Activated gamma-delta T cell treated with Interleukin-2 at 50 U/mL for 16 hours (primary cell): ENCODE results near the gene GGCX.
"Not testable (repeated sequence)": the region's sequence is repeated elsewhere in the genome, so short reads cannot be mapped to it uniquely, and the experiment has no call there.

Source experiments
- DNase-seq: peaks from one replicate; pipeline ENCODE4 v3.0.0-alpha.2; 2020

The GGCX gene

DNA sequence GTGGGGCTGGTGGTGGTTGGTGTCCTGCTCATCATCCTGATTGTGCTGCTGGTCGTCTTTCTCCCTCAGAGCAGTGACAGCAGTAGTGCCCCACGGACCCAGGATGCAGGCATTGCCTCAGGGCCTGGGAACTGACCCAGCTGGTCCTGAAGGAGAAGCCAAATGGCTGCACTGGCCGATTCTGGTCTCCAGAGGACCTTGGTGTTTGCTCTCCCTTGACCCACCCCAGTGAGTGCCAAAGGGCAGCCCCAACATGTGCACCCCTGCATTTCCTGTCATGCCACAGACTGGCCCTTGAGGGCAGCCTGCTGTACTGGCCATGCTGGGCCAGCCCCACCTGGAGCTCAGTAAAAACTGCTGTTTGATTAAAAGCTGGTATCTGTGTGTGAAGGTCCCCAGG is 31.7 kb upstream of the GGCX start:
- no peak for DNase-seq

DNA sequence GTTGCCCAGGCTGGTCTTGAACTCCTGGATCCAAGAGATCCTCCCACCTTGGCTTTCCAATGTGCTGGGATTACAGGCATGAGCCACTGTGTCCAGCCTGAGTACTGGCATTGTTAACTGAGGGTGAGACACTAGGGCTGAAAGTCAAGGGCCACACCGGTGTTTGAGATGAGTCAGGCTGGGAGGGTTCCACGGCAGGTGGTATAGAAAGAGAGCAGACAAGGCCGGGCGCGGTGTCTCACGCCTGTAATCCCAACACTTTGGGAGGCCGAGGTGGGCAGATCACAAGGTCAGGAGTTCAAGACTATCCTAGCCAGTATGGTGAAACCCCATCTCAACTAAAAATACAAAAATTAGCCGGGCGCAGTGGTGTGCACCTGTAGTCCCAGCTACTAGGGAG is 31.0 kb upstream of the GGCX start:
- DNase-seq = not testable (repeated sequence)

DNA sequence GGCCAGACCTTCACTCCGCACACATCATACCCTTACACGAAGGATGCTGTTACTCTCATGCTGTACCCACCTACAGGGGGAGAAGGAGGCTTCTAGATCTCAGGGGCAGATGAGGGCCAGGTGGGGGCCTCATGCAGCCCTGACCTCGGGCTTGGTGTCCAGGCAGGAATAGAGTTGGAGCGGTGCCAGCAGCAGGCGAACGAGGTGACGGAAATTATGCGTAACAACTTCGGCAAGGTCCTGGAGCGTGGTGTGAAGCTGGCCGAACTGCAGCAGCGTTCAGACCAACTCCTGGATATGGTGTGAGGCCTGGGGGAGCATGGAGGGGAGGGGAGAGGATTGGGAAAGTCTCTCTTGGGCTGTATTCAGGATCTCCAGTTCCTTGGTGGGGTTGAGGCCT is 30.3 kb upstream of the GGCX start:
- no peak for DNase-seq

DNA sequence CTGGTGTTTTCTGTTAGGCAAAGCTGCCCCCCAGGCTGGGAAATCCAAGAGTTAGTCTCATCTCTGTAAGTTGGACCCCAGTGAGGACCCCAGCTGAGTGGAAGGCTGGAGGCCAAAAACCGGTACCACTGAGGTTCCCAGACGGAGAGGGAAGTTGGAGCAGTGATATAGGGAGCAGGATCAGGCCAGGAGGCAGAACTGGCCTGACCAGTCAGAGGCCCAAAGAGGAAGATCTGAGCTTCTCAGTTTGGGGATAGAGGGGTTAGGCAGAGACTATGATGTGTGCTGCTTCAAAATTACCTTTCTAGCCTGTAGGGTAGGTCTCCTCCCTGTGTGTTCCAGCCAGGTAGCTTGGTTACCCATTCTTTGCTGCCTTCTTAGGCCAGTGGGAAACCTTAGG is 29.7 kb upstream of the GGCX start:
- DNase-seq = no peak

DNA sequence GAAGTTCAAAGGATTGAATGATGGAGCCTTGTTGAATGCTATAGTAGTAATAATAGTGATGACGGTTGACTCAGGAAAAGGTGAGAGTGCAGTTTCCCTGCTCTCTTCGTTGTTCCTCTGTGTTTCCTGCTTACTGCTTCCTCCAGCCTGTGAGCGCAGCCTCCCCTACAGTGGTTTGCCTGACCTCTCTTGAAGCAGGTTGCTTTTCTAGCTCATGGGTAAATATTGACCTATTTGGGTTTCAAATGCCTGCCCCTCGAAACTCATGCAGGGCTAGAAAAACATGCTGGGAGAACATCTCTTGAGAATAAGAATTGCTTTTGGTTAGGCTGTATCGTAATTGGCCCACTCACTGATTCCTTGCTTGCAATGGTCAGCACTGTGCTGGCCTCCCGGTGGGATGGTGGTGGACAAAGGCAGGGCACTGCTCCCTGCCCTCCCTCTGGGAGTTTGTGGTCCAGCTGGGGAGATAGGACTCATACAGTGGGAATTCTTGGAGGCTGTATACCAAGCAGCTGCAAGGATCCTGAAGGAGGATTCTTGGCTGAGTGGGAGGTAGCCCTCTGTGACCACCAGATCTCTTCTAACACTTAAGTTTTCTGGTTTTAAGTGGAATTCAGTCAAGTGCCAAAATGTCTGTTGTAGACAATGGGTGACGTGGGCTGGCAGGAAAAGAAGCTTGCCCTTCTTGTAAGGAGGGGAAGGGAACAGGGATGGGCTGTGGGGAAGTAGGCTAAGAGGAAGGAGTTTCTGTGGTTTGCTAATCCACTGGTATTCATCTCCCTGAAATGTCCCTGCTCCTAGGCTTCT is 28.9 kb upstream of the GGCX start:
- DNase-seq = no peak

DNA sequence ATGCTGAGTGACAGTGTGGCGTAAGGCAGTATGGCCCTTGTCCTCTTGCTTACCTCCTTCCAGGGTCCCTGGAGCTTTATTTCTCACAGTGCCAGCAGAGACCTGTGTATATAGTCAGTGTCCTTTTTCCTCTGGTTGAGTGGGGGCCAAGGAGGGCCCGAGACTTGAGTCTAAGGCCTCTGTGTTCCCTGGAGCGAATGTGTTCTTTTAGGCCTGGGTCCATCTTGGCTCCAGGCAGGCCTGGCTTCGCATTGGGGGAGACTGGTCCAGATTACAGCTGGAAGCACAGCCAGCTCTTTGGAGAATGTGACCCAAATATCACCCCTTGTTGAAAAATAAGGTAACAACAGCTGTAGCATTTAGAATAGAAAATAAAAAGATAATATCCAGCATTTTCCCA is 27.9 kb upstream of the GGCX start:
- DNase-seq = no peak

DNA sequence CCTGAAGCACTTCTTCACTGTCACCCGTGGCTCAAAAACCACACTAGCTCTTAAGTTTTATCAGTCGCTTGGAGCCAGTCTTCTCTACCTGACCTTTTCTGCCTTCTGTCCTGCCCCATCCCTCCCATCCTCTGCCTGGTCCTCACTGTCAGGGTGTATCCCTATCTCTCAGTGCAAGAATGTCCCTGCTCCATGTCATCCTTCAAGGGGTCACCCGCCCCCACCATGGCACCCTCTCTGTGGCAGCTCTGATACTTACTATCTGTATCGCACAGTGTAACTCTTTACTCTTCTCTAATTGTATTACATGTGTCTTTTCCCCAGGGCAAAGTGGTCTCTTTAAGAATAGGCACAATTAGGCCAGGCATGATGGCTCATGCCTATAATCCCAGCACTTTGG is 27.4 kb upstream of the GGCX start:
- no peak for DNase-seq

DNA sequence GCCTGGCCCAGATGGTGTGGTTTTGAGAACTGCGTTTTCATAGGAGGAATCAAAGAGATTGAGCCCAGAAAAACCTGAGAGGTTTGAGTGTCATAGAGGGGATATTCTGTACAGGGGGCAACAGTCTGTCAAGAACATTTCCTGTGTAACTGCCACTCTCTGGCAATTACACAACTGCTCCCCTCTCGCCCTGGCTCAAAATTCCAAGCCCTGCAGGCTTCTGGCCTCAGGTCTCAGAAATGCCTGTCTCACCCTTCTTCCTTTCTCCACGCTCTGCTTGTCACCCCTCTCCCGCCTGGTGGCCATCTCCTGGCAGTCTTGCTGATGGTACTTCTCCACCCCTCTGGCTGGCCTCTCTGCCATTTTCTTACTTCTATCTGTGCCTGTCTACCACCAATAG is 26.9 kb upstream of the GGCX start:
- no peak for DNase-seq

DNA sequence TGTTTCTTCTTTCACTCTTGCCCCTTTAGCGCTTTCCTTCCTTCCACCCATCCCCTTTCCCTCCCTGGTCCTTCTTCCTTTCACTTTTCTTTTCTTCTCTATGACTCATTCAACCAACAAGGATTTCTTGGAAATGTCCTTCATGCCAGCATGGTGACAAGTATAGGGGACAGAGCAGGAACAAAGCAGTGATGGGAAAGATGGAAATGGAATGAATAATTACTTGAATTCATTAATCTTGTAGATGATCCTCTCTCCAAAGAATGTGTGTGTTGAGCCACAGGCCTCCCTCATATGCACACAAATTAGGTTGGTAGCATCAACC is 24.4 kb upstream of the GGCX start:
- DNase-seq = no peak

DNA sequence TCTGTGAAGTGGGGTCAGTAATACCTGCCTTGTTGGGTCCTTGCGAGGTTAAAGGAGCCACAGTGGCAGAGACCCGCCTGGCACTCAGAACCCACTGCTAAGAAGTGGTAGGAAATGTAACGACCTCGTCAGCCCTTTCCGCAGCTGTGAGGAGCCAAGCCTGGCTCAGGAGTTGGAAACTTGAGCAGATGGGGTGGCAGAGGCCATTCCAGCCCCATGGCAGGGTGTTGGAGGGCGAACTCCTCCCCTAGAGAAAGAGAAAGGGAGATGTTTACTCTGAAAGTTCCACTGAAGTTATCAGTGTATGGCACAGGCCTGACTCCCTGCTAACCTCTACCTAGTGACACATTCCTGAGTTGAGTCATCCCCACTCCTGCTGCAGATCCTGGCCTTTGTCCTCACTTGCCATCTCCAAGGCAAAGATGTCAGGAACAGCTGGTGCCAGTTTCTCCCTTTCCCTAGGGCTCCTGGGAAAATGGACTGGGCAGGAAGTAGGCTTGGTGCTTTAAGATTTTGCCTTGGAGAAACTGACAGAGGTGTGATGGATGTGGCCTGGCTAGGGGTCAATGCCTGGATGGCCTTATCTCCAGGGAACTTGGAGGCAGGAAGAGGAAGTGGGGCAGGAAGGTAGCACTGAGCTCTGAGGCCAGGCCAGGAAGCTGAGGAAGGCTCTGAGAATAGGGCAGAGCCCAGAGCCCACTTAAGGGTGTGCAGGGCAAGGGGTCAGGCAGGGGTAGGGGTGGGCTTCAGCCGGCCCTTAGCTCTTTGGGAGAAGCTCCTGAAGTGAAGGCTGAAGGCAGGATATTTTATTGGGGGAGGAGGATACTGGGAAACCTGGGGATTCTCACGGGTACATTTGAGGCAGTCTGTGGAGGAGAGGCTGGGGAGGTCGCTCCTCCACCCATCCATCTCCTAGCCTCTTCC is 23.8 kb upstream of the GGCX start:
- DNase-seq = no peak

DNA sequence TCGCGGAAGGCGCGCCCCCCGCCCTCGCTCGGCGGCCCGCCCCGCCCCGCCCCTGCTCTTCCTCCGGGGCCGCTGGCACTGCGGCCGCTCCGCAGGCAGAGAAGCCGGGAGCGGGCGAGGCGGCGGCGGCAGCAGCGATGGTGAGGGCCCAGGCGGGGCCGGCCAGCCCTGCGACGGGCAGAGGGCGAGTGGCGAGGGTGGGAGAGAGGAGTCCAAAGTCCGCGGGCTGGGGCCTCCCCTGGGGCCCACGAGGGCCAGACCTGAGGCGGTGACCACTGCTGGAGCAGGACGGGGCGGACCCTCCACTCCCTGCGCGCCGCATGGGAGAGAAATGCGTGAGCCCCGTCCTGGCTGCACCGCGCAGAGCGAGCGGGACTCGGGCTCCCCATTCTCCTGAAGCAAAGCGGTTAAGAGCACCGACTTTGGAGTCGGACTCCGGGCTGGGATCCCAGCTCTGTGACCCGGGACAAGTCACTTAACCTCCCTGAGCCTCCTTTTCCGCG is 23.1 kb upstream of the GGCX start, which contains the start of gene VAMP5:
TSS of gene VAMP5 (plus strand) at position 78 of the 503 bp plus-strand sequence. CDS start at position 138, 60 bp downstream.
- no peak for DNase-seq

DNA sequence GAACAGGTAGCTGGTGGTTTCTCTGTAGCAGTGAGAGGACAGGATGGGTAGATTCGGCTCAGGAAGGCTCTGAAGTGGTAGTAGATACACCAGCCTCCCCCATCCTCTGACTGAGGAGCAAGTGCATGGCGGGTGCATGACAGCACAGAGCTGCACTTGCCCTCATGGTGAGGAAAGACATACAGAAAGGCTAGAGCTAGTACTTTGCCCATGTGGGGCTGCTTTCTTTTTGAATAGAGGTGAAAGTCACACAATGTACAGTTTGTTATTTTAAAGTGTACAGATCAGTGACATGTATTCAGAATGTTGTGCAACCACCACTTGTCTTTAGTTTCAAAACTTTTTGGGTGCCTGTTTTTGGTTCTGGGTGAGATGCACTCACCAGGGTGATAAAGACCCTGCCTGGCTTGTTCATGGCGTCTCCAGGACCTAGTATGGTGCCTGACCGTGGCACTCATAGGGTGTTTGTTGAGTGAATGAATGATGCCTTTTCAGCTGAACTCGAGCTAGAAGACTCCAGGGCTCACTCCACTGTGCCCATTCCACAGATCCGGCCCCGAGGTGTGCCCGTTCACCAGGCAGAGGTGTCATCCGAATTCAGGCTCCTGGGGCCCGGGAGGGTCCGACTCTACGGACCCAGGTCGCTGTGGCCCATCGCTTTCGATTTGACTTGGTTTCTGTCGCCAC is 22.5 kb upstream of the GGCX start:
- DNase-seq = no peak

DNA sequence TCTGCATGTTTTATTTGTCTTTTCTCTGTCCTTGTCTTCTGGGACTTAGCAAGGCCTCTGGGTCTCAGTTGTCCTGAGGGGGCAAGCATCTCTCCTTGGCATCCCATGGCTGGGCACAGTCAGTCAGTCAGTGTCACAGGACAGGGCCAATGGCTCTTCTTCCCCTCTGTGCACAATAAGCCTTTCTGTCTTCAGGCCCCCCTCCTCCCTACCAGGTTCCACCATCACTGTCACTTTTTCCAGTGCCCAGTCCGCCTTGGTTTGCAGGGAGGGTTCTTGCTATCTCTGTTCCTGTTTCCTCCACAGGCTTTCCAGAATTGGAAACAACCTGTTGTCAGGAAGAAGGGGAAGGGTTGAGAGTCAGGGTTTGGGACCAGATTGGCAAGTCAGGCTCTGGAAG is 21.2 kb upstream of the GGCX start:
- no peak for DNase-seq

DNA sequence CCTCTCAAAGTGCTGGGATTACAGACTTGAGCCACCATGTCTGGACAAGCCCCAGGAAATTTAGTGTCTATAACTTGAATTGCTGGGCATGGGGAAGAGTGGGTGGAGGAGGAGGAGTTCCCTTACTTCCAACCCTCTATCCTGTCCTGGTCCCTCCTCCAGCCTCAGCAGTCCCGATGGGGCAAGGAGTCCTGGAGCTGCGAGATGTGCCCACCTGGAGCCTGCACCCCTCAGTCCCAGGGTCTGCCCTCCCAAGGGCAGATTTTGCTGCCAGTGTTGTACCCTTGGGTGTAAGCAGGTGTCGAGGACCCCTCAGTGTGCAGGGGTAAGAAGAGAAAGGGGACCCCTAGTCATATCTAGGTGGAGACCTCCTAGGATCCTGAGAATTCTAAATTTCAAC is 18.9 kb upstream of the GGCX start:
- no peak for DNase-seq

DNA sequence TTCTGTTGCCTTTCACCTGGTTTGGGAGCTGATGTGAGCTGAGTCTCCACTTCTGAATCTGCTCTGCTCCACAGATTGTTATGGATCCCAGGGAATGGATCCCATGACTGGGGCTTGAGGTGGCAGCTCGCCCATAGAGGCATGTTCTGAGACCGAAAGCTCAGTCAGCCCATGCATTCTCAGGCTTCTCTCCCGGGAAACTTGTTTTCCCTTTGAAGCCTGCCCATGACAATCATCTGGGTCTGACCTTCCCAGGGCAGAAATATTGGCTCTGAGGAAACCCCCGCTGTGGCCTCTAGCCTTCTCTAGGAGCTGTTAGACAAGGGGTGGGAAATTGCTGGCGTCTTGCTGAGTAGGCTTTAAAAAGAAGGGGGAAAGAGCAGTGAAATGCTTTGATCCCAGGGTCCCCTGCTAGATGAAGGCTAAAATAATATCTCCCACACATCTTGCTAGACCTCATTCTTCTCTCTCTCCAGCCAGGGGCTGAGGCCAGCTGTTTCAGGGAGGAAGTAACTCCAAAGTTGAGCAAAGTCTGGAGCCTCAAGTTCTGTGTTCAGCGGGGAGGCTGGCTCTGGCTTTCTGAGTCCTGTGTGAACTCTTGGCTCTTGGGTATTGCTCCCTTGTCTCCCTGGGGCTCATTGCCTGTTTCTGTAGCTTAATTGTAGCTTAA is 18.1 kb upstream of the GGCX start:
- no peak for DNase-seq

DNA sequence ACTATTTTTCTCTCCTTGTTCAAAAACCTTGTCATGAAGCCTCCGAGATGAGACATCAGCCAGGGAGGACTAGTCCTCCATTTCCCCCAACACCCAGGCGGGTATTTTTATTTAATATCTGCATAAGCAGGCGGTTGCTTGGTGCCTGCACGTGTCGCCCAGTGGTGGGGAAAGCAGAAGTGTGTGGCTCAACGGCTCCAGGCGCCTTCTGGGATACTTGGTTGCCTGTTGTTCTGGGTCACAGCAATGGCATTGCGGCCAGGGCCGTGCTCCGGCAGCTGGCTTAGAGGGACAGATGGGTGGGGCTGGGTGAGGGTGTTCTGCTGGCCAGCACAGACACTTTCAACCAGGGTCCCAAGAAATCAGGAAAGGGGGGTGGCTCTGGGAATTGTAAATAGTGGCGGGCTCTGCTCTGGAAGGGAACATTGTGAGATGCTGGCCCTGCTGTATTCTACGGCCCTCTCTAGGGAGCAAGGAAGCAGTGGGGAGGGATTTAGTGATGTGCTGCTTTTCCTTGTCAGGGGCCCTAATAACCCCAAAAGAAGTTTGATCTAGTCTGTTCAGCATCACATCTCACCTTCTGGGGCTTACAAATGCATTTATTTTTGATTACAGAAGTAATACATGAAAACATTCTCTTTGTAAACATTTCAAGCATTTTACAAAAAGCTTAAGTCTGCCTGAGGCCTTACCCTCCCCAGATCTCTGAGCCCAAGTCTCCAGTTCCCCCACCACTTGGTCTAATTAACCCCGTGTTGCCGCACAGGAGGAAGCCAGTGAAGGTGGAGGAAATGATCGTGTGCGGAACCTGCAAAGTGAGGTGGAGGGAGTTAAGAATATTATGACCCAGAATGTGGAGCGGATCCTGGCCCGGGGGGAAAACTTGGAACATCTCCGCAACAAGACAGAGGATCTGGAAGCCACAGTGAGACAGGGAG is 17.2 kb upstream of the GGCX start:
- no peak for DNase-seq

DNA sequence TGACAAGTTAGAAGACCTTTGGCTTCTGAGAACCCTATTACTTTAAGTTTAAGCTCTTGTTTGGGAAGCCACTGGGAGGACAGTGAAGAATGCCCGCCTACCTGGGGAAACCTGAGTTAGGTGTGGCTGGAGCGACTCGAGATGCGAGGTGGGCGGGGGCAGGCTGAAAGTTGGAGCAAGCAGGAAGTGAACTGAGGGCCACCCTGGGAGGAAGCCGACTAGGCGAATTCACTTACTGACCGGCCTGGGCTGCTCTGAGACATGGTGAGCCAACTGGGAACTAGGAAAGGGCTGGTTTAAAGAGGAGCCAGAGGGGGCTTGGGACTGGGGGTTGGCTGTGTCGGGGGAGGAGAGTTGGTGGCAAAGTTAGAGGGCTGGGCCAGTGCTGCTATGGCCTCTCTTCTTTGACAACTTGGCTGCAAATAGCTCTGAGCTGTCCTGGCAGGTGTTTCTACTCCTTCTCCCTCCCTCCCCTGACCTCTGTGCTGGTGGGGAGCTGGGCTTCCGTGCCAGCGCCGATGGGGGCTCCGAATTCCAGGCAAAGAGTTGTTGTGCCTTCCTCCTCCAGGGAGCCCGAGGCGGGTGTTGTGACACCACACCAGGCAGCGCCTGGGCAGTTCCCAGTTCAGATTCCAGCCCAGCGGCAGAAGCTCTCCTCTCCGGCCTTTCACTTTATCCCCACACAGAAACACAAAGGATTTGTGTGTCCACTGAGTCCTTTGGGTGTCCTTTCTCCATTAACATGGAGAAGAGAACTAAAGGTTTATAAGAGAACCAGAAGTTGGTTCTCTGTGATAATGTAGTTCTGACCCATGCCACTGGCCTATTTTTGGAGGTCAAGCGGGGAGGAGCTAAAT is 16.3 kb upstream of the GGCX start, which contains the start of gene VAMP8:
TSS of gene VAMP8 (plus strand) at position 201 of the 857 bp plus-strand sequence. CDS start at position 262, 61 bp downstream.
- DNase-seq = peak; percentile 66

DNA sequence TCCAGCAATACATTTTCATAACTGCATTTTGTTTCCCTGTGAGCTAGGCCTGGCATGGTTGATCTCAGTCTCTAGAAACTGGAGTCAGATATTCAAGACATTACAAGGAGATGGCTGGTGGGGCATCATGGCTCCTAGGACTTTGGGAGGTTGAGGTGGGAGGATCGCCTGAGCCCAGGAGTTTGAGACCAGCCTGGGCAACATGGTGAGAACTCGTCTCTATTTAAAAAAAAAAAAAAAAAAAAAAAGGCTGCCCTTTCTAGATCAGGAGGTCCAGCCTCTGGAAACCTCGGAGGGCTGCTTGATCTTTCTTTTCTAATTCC is 15.7 kb upstream of the GGCX start:
- no peak for DNase-seq

DNA sequence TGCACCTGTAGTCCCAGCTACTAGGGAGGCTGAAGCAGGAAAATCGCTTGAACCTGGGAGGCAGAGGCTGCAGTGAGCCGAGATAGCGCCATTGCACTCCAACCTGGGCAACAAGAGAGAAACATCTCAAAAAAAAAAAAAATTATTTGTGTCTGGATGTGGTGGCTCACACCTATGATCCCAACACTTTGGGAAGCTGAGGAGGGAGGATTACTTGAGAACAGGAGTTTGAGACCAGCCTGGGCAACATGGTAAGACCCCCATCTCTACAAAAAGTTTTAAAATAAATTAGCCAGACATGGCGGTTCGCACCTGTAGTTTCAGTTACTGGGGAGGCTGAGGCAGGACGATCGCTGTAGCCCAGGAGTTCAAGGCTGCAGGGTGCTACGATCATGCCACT is 14.4 kb upstream of the GGCX start:
- DNase-seq = no peak

DNA sequence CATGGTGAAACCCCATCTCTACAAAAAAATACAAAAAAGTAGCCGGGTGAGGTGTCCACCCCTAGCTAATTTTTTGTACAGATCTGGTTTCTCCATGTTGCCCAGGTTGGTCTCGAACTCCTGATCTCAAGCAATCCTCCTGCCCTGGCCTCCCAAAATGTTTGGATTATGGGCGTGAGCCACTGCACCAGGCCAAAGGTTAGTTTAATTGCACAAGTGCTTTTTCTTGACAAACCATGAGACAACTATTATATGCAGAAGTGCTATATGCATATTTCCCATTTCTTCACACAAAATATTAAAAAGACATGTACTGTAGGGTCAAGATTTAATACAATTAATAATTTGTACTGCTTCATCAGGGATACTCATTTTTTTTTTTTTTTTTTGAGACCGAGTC is 5.0 kb upstream of the GGCX start:
- no peak for DNase-seq

DNA sequence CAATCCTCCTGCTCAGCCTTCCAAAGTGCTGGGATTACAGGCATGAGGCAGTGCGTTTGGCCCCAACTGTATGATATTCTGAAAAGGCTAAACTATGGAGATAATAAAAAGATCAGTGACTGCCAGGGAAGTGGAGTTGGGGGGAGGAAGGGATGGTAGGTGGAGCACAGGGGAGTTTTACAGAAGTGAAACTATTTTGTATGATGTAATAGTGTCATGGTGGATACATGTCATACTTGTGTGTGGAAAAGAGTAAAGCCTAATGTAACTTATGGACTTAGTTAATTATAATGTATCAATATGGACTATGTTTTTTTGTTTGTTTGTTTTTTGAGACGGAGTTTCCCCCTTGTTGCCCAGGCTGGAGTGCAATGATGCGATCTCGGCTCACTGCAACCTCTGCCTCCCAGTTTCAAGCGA is 2.9 kb upstream of the GGCX start:
- no peak for DNase-seq
